HG03064 (cell line): Measurements from ENCODE around the gene FAM110D.

ENCODE experiments used
- ATAC-seq: cut with Tn5 transposase; IDR thresholded peaks from one replicate; pipeline ENCODE4 v1.9.1; 2021; ENCODE audit warnings: low read depth; ENCODE audit not compliant: unreplicated experiment

The FAM110D gene

DNA sequence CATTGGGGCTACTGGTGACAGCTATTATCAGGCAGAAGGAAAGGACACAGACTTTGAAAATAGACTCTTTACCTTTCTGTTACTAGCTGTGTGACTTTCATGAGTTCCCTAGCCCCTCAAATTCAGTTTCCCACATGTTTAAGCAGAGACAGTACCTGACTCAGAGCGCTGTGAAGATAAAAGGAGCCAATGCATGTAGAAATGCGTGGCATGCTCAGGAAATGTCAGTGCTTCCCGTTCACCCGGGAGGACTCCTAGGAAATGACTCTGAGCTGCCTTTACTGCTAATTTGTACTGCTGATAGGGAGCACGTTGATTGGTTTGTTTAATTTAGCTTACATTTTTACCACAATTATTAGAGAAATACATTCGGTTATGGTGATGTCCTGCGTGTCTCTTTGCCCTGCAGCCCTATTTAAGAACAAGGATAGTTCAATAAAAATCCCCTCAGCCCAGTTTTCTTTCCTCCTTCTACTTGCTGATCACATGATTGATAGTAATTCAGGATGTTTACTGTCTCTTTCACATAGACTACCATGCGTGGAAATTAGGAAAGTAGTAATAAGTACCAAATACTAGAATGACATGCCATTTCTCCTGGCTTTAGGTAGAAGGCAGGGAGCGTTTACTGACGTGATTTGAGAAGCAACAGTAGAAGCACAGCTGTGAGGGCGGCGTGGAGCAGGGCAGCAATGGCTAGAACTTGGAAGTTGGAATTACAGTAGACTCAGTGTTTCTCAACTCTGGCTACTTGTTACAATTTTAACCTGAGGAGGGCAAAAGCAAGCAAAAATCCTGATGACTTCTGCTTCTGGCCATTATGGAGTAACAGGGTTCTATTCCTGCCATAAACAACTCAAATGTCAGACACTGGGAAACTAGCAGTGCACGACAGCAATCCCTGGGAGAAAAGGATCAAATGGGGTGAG, 31.4 kb upstream of the FAM110D start:
- no peak for ATAC-seq

DNA sequence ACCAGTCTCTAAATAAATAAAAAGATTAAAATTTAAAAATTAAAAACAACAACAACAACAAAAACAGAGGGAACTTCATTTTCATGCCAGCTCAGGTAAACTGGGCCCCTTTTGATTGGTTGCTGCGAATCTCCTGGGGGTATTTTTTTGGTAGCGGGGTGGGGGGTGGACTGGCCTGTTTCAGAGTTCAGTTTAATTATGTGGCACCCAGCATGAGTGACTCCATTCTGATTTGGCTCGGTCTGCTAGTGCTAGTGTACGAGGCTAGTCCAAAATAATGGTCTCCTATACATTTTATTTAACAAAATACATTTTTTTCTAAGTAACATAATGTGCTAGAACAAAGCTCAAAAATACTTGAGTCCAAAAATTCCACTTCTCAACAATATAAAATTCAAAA, 29.1 kb upstream of the FAM110D start:
- no peak for ATAC-seq

DNA sequence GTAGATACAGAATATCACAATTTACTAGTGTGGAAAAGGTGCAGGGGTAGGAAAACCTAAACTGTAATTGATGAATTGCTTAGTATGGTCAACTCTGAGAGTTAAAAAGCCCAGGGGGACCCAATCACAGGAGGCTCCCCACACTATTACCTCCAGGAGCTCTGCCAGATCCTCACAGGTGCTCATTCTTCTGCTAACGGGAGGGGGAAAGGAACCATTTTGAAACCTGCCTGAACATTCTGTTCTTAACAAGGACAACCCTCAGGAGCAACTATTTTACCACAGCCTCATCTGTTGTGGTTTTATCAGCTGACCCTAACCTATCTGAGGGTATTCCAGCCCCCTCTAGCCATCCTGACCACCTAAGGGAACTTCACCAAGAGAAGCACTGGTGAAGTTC, 28.2 kb upstream of the FAM110D start:
- ATAC-seq = no peak

DNA sequence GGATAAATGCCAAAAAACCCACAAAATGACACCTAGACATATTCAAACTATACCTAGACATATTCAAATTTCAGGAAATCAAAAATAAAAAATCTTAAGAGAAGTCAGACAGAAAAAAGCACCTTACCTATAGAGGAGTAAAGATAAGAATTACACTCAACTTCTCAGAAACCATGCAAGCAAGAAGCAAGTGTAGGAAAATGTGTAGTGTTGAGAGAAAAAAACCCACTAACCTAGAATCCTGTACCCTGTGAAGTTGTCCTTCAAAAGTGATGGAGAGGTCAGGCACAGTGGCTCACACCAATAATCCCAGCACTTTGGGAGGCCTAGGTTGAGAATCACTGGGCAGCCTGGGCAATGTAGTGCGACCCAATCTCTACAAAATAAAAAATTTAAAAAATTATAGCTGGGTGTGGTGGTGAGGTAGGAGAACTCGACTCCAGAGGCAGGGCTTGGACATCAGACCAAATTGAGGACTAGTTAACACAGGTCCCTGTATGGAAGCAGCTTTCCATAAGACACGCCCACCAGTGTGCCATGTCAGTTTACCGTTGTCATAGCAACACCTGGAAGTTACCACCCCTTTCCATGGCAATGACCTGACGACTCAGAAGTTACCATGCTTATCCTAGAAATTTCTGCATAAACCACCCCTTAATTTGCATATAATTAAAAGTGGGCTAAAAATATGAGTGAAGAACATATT, 26.6 kb upstream of the FAM110D start:
- no peak for ATAC-seq

DNA sequence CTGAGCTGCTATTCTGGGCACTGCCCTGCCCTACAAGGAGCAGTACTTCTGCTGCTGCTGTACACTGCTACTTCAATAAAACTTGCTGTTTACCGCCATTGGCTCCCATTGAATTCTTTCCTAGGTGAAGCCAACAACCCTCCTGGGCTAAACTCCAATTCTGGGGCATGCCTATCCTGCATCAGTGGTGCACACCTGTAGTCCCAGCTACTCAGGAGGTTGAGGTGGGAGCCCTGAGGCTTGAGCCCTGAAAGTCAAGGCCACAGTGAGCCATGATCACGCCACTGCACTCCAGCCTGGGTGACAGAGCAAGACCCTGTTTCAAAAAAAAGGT, 26.1 kb upstream of the FAM110D start:
- ATAC-seq = no peak

DNA sequence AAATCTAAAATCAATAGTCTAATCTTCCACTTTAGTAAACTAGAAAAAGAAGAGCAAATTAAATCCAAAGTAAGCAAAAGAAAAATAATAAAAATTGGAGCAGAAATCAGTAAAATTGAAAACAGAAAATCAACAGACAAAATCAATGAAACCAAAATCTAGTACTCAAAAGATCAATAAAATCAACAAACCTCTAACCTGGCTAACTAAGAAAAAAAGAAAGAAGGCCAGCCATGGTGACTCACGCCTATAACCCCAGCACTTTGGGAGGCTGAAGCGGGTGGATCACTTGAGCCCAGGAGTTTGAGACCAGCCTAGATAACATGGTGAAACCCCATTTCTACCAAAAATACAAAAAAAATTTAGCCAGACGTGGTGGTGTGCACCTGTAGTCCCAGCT, 24.4 kb upstream of the FAM110D start:
- ATAC-seq = no peak

DNA sequence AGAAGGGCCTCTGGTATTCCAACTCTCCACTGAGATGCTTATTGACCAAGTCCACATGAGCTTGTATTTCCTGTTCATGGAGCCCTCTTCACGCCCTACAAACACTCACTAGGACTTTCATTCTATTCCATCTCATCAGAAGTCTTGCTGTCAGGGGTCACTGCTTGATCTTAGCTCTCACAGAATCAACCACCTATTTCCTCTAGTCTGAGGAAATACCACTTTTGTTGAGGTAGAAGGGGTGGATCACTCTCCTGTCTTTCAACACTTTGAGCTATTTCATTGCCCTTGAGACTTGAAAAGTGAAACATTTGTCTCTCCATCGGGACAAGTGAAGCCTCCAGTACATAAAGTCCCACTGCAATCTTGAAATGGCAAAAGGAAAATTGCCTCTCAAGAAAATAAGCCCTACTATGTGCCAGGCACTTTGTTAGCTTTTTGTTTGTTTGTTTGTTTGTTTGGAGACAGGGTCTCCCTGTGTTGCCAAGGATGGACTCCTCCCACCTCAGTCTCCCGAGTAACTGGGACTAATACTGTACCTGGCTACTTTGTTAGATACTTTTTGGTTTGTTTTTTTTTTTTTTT, 19.8 kb upstream of the FAM110D start:
- ATAC-seq = no peak

DNA sequence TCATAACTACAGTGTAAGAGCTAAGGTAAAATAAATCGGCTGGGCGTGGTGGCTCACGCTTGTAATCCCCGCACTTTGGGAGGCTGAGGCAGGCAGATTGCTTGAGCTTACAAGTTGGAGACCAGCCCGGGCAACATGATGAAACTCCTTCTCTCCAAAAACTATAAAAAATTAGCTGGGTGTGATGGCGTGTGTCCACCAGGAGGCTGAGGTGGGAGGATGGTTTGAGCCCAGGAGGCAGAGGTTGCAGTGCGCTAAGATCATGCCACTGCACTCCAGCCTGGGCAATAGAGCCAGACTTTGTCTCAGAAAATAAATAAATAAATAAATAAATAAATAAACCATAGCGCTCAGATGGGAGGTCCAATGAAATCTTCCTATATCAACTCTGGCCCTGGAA, 16.7 kb upstream of the FAM110D start:
- ATAC-seq = no peak

DNA sequence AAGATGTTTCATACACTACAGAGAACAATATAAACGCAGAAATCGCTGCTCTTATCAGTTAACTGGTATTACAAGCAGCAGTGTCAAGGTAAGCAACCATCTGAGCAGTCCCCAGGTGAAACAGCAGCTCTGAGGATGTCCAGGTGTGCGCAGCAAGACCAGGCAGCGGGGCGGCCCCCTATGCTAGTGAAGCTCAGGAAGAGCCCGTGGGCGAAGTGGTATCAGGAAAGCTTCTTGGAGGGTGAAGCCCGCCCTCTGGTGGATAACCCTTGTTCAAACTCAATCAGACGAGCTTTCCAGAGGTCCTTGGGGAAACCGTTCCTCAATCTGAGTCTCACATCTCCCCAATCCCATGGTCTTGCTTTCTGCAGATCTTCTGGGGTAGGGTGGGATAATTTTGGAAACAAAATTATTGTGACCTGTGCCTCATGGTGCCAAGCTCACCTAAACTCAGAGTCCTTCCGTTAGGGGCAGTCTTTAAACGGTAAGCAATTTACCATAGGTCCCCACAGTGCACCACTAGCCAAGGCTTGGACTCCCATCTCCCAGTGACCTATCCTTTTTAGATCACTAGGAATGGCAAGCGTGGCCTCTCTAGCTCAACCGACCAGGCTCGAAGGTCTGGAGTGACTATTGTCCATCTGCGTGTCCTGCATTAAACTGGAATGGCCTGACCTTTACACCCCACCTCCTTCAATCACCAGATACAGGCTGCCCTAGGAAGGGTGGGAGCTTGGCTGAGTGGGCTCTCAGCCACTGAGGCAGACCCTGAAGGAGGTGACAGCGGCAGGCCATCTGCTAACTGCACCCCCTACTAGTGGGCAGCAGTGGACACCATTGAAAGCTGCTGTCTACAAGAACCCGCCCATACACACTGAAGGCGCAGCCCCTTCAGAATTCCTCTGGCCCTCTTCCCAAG, 13.6 kb upstream of the FAM110D start:
- no peak for ATAC-seq

DNA sequence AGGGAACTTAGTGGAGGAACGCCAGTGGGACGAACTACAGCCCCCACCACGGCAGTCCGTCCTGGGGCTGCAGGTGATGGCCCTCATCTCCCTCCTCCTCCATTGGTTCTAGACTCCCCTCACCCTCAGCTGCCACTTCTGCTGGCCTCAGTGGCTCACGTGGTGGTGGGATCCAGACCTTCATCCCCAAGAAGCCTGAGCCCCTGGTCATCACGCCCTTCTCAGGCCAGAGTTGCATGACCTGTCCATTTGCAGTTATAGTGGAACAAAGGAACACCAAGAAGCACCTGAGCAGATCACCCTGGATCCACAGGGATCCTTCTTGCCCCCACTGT, 13.0 kb upstream of the FAM110D start:
- no peak for ATAC-seq

DNA sequence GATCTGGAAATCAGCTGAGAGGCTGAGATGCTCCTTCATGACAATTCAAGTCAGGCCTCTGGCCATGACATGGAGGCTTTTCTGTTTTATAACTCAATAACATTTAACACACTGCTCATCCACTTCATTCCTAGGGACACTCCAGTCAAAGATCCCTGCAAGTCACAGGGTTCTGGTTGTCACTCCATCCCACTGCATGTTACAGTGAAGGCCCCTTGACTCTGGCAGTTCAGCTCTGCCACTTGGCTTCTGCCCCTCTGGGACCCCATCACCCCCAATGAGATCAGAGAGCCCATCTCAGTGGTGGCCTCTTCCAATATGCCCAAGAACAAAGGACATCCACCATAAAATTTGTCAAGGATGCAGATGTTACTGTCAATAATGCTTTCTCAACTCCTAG, 10.0 kb upstream of the FAM110D start:
- no peak for ATAC-seq

DNA sequence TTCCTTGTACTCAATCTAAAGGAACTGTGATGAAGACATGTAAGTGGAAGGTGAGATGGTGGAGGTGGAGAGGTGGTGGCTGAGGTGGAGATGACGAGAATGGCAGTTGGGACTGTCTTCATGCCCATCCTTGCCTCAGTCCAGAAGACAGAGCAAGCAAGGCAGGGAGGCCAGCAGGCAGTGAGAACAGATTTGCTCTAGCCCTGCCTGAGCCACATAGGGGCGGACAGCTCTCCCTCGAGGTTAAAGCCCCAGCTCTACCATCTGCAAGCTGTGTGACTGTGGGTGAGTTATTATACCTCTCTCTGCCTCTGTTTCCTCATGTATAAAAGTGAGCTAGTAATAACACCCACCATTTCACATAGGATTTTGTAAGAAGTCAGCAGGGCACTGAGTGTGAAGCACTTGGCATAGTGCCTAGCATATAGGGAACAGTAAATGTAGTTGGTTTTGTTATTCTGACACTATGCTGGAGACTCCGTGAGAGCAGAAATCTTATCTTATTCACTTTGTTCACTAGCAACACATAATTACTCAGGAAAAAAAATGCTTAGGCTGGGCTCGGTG, 4.8 kb upstream of the FAM110D start:
- no peak for ATAC-seq

DNA sequence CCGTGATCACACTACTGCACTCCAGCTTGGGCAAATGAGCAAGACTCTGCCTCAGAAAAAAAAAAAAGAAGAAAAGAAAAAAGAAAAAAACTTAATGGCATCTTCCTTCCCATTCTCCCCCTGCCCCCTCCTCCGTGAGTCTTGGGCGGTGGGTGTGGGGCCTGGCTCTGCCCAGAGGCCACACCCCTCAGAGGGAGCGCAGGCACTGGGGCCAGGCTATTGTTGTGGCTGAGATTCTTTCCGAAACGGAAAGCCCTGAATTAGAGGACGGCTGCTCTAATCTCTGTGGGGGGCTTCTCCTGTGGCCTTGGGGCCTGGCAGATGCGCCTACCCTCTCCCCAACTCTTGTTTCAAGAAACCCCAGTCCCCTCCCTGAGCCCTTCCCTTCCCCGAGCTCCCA, 4.1 kb upstream of the FAM110D start:
- no peak for ATAC-seq

DNA sequence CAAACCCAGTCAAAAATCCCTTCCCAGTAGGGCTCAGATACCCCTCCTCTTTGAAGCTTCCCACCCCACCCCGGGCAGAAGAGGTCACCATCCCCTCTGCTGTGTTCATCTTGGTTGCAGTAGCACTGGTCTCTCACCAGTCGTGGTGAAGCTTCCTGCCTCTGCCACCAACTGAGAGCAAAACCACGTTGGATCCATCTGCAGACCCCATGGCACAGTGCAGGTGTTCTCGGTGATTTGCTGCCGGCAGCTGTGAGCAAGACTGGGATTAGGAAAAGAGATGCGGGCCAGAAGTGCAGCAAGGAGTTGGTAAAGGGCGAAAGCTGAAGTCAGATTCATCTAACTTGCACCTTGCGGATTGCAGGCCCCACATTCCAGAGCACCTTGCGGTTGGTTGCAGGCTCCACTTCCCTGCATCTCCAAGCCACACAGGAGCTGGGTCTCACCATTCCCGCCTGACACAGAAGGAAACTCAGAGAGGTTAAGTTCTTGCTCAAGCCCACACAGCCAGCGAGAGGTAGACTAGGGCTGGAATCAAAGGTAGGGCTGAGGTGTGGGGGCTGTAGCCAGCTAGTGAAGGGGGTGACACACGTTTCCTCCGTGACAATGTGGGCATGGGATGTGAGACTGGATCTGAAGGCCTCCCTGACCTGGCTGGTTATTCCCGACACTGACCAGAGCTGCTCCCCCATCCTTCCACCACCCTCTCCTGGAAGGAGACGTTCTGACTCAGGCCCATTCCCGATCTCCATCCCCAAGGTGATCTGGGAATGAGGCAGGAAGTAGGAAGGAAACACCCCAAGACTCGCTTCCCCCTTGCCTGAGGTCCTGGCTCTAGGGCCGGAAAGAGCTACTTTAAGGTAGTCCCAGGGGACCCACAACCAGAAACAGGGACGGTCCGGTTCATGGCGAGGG, 3.3 kb upstream of the FAM110D start:
- no peak for ATAC-seq

DNA sequence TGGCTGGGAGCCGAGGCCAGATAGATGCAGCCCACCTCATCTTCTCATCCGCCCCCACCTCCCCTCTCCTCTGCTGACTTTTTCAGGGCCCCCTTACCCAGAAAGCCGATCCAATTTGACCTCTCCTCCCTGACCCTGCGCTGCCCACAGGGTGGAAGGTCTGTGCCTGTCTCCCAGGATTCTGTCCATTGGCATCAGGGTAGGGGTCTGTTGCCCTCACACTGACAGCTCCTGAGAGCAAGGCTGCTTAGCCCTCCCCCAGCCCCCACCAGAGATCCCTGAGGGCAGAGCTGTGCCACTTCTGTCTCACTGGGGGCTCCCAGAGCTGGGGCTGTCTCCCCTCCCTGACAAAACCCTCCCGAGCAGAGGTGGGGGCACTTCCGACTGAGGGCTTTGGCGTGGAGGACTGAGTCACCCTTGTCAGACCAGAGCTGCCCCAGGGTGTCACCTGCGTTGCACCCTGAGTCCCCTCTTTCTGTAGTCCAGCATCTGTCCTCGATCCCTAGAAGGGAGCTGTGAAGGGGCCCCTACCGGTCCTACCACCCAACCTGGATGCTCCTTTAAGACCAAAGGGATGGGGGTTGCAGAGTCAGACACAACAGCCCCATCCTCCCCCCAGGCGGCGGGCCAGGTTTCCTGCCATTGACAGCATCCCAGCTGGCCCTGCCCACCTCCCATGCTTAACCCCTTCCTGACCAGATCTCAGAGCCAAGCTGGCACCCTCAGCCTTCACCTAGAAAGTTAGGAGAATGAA, 2.4 kb upstream of the FAM110D start:
- no peak for ATAC-seq

DNA sequence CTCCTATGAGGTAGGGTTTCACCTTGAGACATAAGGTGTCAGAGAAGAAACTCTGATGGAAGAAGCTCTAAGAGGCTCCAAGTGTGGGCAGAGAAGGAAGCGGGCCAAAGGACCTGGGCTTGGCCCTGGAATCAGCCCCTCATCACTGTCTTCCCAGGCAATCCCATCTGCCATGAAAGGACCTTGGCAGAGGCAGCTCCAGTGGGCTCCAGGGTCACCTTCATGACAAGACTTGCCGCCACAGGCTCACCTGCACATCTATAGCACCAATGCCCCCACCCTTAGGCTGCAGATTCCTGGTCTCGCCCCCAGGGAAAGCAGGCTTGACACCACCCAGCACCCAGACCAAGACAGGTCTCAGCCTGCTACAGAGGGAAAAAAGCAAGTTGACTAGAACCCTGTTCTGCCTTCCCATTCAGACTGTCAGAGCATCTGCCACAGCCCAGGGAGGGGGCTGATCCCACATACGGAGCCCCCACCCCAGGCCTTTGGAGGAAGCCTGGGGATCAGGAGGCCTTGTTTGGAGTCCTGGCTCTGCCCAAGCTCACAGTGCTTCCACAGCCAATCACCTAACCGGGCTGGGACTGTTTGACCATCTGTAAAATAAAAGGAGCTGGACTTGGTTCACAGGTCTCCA, 490 bp upstream of the FAM110D start:
- no peak for ATAC-seq

DNA sequence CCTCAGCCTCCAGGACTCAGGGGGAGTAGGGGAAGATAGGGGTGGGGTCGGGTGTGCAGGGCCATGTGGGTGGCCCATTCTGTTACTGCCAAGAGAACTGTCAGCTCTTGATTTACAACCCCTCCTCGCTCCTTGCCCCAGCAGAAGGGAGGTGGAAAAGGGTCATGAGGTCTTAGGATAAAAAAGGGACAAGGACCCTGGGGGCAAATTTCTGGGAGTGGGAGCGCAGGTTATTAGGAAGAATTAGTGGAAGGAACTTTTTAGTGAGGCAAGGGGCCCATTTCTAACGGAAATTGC, 812 bp downstream of the FAM110D start:
- no peak for ATAC-seq

DNA sequence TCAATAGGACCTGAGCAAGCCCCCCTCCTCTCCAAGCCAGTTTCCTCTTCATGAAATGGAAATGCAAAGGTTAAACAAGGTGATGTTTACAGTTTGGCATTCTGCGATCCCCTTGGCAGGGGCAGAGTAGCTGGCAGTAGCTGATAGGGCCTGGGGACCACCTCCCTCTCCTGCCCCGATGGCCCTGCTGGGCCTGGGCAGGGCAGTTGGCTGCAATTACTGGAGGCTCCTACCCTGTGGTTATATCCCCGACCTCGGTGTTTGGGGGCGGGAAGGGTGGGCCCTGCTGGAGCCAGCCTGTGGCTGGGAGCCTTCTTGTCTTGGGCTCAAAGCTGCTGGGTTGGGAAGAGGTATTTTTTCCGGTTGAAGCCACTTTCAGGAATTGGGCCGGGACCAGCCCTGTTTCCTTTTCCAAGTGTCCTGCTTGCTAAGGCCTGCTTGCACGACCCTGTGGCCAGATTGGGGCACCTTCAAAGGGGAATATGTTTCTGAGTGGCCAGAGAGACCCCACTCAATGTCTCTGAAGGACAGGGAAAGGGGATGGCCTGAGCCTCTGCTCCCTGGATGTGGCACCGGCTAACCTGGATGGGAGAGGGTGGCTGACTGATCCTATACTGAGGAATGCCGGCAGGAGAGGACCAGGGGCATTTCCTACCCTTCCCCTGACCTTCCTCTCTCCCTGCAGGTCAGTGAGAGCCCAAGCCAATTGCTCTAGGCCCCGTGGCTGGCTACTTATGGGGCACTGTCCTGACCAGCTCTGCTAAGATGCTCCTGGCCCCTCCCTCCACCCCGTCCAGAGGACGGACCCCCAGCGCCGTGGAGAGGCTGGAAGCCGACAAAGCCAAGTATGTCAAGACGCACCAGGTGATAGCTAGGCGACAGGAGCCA, 1.9 kb downstream of the FAM110D start:
- no peak for ATAC-seq
